Left ventricle myocardium inferior (tissue), 1 donor: ENCODE results near the gene CD300H. TPM values are rescaled to one million over a fixed set of nuclear protein-coding genes. Genes with fewer than 3 reads are reported as not detected.

ENCODE experiments used
- DNase-seq: peaks from one replicate; pipeline ENCODE4 v3.0.0-alpha.2; 2020
- H3K27ac ChIP-seq: fragments of 200-600 bp; replicated peaks from 2 replicates; pipeline ENCODE4 v1.8.0; 2021
- H3K27me3 ChIP-seq: fragments of 200-600 bp; 2 replicates; pipeline ENCODE4 v1.8.0; 2021; ENCODE audit warnings: low read depth
- H3K36me3 ChIP-seq: fragments of 200-600 bp; 2 replicates; pipeline ENCODE4 v1.8.0; 2021
- H3K4me1 ChIP-seq: fragments of 200-600 bp; 2 replicates; pipeline ENCODE4 v1.8.0; 2021
- H3K4me3 ChIP-seq: fragments of 200-600 bp; 2 replicates; pipeline ENCODE4 v1.8.0; 2021; ENCODE audit warnings: mild to moderate bottlenecking, moderate library complexity
- H3K9me3 ChIP-seq: fragments of 200-600 bp; replicated peaks from 2 replicates; pipeline ENCODE4 v1.8.0; 2021
- CTCF ChIP-seq: fragments of 200-600 bp; IDR thresholded peaks from 2 replicates; pipeline ENCODE4 v1.8.0; 2021; ENCODE audit warnings: antibody characterized with exemption, mild to moderate bottlenecking, borderline replicate concordance
- intact Hi-C: fragments of 100-400 bp; cut with micrococcal nuclease; formaldehyde crosslinking; loops from one replicate; pipeline ENCODE4 v1.11.0; 2022
- total RNA-seq: library from RNA; stranded (reverse); fragmentation: NEBNext Ultra II Directional; extraction: Animal tissue kit (Norgen Biotek cat#: 25700); gene quantifications from one replicate; pipeline ENCODE4 v1.2.1, GENCODE V29; 2021
- donor health status: DM: no; HTN: yes; CAD: no; lungs with severe emphysema.

Gene CD300H
- total RNA-seq, 1 donor from 2014 or later = not detected

GRCh38 chr17:74542727-74543383, 24.5 kb downstream of the CD300H start:
- Histone ChIP-seq H3K27ac (no peak overlapping the region), H3K4me3 (no peak overlapping the region), H3K9me3 (no peaks in the 10 kb centered on the region), H3K36me3 (no peaks in the 10 kb centered on the region), H3K27me3 (peaks cover 52% of the 10 kb centered on the region), H3K4me1 (no peaks in the 10 kb centered on the region)
- intact Hi-C loops = no loop called here
- no peak for DNase-seq
- no peak for TF ChIP-seq CTCF

- Histone ChIP-seq H3K4me1 (no peaks in the 10 kb centered on the region), H3K36me3 (no peaks in the 10 kb centered on the region), H3K4me3 (no peak overlapping the region), H3K9me3 (no peaks in the 10 kb centered on the region), H3K27ac (no peak overlapping the region), H3K27me3 (peaks cover 54% of the 10 kb centered on the region)
- intact Hi-C loops = no loop called here
- no peak for TF ChIP-seq CTCF
- no peak for DNase-seq
Observed at GRCh38 chr17:74542166-74542565, 25.1 kb downstream of the CD300H start.

- DNase-seq = no peak
- Histone ChIP-seq H3K4me3 (no peak overlapping the region), H3K27ac (no peak overlapping the region), H3K9me3 (no peaks in the 10 kb centered on the region), H3K36me3 (no peaks in the 10 kb centered on the region), H3K4me1 (no peaks in the 10 kb centered on the region), H3K27me3 (peaks cover 61% of the 10 kb centered on the region)
- intact Hi-C loops = no loop called here
- TF ChIP-seq CTCF = no peak
Observed at GRCh38 chr17:74541176-74542111, 25.9 kb downstream of the CD300H start.

GRCh38 chr17:74539281-74539820, 28.0 kb downstream of the CD300H start:
- H3K9me3 ChIP-seq = peaks cover 11% of the 10 kb centered on the region
- no peaks in the 10 kb centered on the region for H3K36me3 ChIP-seq
- intact Hi-C loops = no loop called here
- peaks cover 80% of the 10 kb centered on the region for H3K27me3 ChIP-seq
- no peak for TF ChIP-seq CTCF
- H3K4me1 ChIP-seq = no peaks in the 10 kb centered on the region
- H3K27ac ChIP-seq = no peak overlapping the region
- no peak for DNase-seq
- H3K4me3 ChIP-seq = no peak overlapping the region

- Histone ChIP-seq H3K27me3 (peaks cover 68% of the 10 kb centered on the region), H3K4me1 (no peaks in the 10 kb centered on the region), H3K36me3 (no peaks in the 10 kb centered on the region), H3K27ac (no peak overlapping the region), H3K4me3 (no peak overlapping the region), H3K9me3 (peaks cover 11% of the 10 kb centered on the region)
- intact Hi-C loops = no loop called here
- no peak for TF ChIP-seq CTCF
- no peak for DNase-seq
Observed at GRCh38 chr17:74536890-74537289, 30.4 kb downstream of the CD300H start.
